ENCODE measurements around the gene SUPV3L1. TPM values are rescaled to one million over a fixed set of nuclear protein-coding genes. Genes with fewer than 3 reads are reported as not detected.
"Not testable (repeated sequence)": the region's sequence is repeated elsewhere in the genome, so short reads cannot be mapped to it uniquely, and the experiment has no call there.

SUPV3L1 gene
- total and polyA plus RNA-seq, 9 of the 15 experiments (the other 6 are each of a cell fraction or from before 2014, with no cell fraction given), result 45.2 to 156 (median 92.6) TPM

- H3K9me3 ChIP-seq (replicated peaks; ENCODE audit: control insufficient read depth, insufficient read depth, low read depth, low read length); H3K4me3 ChIP-seq; H3K27ac ChIP-seq (ENCODE audit: extremely low read depth, low read depth, low read length); H4K20me1 ChIP-seq (replicated peaks; ENCODE audit: control insufficient read depth, insufficient read depth, low read length); H3K9ac ChIP-seq (ENCODE audit: insufficient read depth in 1 of 2, low read depth in 2 of 2, low read length in 2 of 2); FAIRE-seq; H3K4me2 ChIP-seq (ENCODE audit: insufficient read depth, low read length); CTCF ChIA-PET (ENCODE audit: low intra/inter-chr PET ratio); H3K27me3 ChIP-seq (ENCODE audit: control insufficient read depth in 2 of 2, insufficient read depth in 2 of 2, low read length in 2 of 2); H3K4me1 ChIP-seq (replicated peaks in 1 of 2; ENCODE audit: control insufficient read depth in 2 of 2, insufficient read depth in 2 of 2, low read length in 2 of 2); H2AFZ ChIP-seq (ENCODE audit: low read depth, low read length); H3K9me1 ChIP-seq (ENCODE audit: control insufficient read depth, insufficient read depth, low read length); intact Hi-C loops (cut with micrococcal nuclease); ATAC-seq; DNase-seq (ENCODE audit: extremely low read depth in 1 of 4, low spot score in 3 of 4); in situ Hi-C loops (cut with MboI); BruUV-seq (replicated peaks): not testable (repeated sequence)
- peaks cover 28% of the 10 kb centered on the region; the same call in 1 of the 3 replicates for H3K36me3 ChIP-seq (ENCODE audit: control insufficient read depth, insufficient read depth, low read length)
- peaks cover 11% of the 10 kb centered on the region for H3K79me2 ChIP-seq (ENCODE audit: control insufficient read depth, insufficient read depth, low read length)
- POLR2A ChIA-PET, result interaction anchor here (0.6 to 1.3 kb wide), 2 partner anchors 51 to 183 kb away, joined by 4 to 5 read pairs; partner anchors contain the start of gene VPS26A
- peak; percentile 69 for TF ChIP-seq ASH1L (IDR thresholded peaks at IDR 0.05; ENCODE audit: borderline replicate concordance, low read depth, partially characterized antibody)
- TF ChIP-seq NFYB (IDR thresholded peaks at IDR 0.05; ENCODE audit: extremely low read depth, insufficient read length), result peak; percentile 64
- TF ChIP-seq CC2D1A (IDR thresholded peaks at IDR 0.05), result peak; percentile 70
- TF ChIP-seq RBM25 (IDR thresholded peaks at IDR 0.05; ENCODE audit: low read depth, low read length, severe bottlenecking), result peak; percentile 9
- peak; percentile 6 for TF ChIP-seq FOS (IDR thresholded peaks at IDR 0.05; ENCODE audit: extremely low read depth, insufficient read length)
- WGBS (ENCODE audit: insufficient coverage, low coverage, missing lambda C conversion rate), result 81% methylated on average over 4 of the region's 4 CpGs
Observed at GRCh38 chr10:69175326-69175725, 4.7 kb upstream of the SUPV3L1 start.

- CTCF ChIA-PET (ENCODE audit: low intra/inter-chr PET ratio), result no interaction called here
- no peak for FAIRE-seq
- no peak for DNase-seq (ENCODE audit: extremely low read depth in 1 of 4, low spot score in 3 of 4)
- TF ChIP-seq ZNF354B (CRISPR knock-in tag; IDR thresholded peaks at IDR 0.05) (no peak), ZNF23 (CRISPR knock-in tag; IDR thresholded peaks at IDR 0.05) (no peak), TOE1 (IDR thresholded peaks at IDR 0.05; ENCODE audit: borderline replicate concordance) (no peak), TOE1 (CRISPR knock-in tag; IDR thresholded peaks at IDR 0.05; ENCODE audit: borderline replicate concordance, low read depth) (no peak), SMAD1 (IDR thresholded peaks at IDR 0.05; ENCODE audit: low read depth, low read length, partially characterized antibody) (no peak), ATF4 (CRISPR knock-in tag; IDR thresholded peaks at IDR 0.05) (peak; percentile 52; the same call in 1 of the 2 replicates), CEBPG (CRISPR knock-in tag; IDR thresholded peaks at IDR 0.05) (peak; percentile 55), CEBPG (tag; conservative IDR thresholded peaks at IDR 0.05 in 1 of 2, IDR thresholded peaks at IDR 0.05 in 1 of 2) (peak; percentile 16 to 75; a peak in 2 of 4 replicates), SREBF2 (CRISPR knock-in tag; IDR thresholded peaks at IDR 0.05) (no peak), ZNF57 (CRISPR knock-in tag; IDR thresholded peaks at IDR 0.05) (no peak), ZNF444 (CRISPR knock-in tag; IDR thresholded peaks at IDR 0.05) (no peak)
Observed at GRCh38 chr10:69176823-69177222, 3.2 kb upstream of the SUPV3L1 start.

More at GRCh38 chr10:69176823-69177222, 3.2 kb upstream of the SUPV3L1 start:
- no TSS peak for BruUV-seq (replicated peaks)
- no peak for ATAC-seq
- POLR2A ChIA-PET, result no interaction called here
- Histone ChIP-seq H3K4me2 (ENCODE audit: insufficient read depth, low read length) (no peak overlapping the region), H2AFZ (ENCODE audit: low read depth, low read length) (peak overlapping the region; percentile 53), H3K36me3 (ENCODE audit: control insufficient read depth, insufficient read depth, low read length) (peaks cover 13% of the 10 kb centered on the region; the same call in 1 of the 3 replicates), H3K79me2 (ENCODE audit: control insufficient read depth, insufficient read depth, low read length) (peaks cover 26% of the 10 kb centered on the region), H3K27me3 (ENCODE audit: control insufficient read depth in 2 of 2, insufficient read depth in 2 of 2, low read length in 2 of 2) (no peaks in the 10 kb centered on the region), H3K27ac (ENCODE audit: extremely low read depth, low read depth, low read length) (no peak overlapping the region), H4K20me1 (replicated peaks; ENCODE audit: control insufficient read depth, insufficient read depth, low read length) (peaks cover 4% of the 10 kb centered on the region; the same call in 1 of the 2 replicates), H3K4me1 (replicated peaks in 1 of 2; ENCODE audit: control insufficient read depth in 2 of 2, insufficient read depth in 2 of 2, low read length in 2 of 2) (peaks cover 7 to 8% of the 10 kb centered on the region in 2 experiments; a peak in 3 of 5 replicates), H3K9me1 (ENCODE audit: control insufficient read depth, insufficient read depth, low read length) (no peaks in the 10 kb centered on the region), H3K4me3 (no peak overlapping the region), H3K9ac (ENCODE audit: insufficient read depth in 1 of 2, low read depth in 2 of 2, low read length in 2 of 2) (no peak overlapping the region), H3K9me3 (replicated peaks; ENCODE audit: control insufficient read depth, insufficient read depth, low read depth, low read length) (no peaks in the 10 kb centered on the region)
- intact Hi-C loops (cut with micrococcal nuclease), result no loop called here
- in situ Hi-C loops (cut with MboI), result no loop called here
- WGBS (ENCODE audit: insufficient coverage, low coverage, missing lambda C conversion rate), result 38% methylated on average over 2 of the region's 2 CpGs

Data from K562 (cell line).